Measurements from ENCODE around the gene SIRPA.

DNA sequence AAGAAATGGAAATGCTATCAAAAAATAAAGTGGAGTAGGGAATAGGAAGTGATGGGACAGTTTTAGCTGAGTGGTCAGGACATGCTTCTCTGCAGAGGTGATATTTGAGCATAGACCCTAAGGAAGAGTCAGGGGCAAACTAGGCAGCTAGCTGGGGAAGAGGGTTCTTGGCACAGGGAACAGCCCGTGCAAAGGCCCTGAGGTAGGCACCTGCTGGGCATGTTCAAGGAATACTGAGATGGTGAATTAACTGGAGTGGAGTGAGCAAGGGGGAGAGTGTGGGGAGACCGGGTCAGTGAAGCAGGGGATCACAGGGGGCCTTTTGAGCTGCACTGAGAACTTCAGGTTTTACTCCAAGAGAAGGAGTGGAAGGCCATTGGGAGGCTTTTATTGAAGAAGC lies 7.5 kb upstream of the SIRPA start:
- TF ChIP-seq EZH2 (IDR thresholded peaks at IDR 0.05; ENCODE audit: borderline replicate concordance) = no peak
- TF ChIP-seq, protein P1, sequence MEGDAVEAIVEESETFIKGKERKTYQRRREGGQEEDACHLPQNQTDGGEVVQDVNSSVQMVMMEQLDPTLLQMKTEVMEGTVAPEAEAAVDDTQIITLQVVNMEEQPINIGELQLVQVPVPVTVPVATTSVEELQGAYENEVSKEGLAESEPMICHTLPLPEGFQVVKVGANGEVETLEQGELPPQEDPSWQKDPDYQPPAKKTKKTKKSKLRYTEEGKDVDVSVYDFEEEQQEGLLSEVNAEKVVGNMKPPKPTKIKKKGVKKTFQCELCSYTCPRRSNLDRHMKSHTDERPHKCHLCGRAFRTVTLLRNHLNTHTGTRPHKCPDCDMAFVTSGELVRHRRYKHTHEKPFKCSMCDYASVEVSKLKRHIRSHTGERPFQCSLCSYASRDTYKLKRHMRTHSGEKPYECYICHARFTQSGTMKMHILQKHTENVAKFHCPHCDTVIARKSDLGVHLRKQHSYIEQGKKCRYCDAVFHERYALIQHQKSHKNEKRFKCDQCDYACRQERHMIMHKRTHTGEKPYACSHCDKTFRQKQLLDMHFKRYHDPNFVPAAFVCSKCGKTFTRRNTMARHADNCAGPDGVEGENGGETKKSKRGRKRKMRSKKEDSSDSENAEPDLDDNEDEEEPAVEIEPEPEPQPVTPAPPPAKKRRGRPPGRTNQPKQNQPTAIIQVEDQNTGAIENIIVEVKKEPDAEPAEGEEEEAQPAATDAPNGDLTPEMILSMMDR (IDR thresholded peaks at IDR 0.05; ENCODE audit: poor library complexity) = no peak
